Natural killer cell (primary cell): ENCODE measurements around the gene PPM1M. TPM values are rescaled to one million over a fixed set of nuclear protein-coding genes. Genes with fewer than 3 reads are reported as not detected.

Experiments used
- ATAC-seq, 3 donors: fragments of 150-1000 bp in 2 of 3; fragments of 200-7000 bp in 1 of 3; cut with Tn5 transposase; 1 replicate in 1 of 3; 2 replicates in 2 of 3; pipeline ENCODE4 v1.10.0; 2021; ENCODE audit warnings: mild to moderate bottlenecking in 2 of 3, moderate library complexity in 2 of 3
- DNase-seq, 2 donors: peaks; one replicate each; pipeline versions ENCODE4 v3.0.0 to v3.0.0-alpha.2; 2013 to 2021; ENCODE audit warnings: mixed read lengths in 1 of 2
- H3K27ac ChIP-seq: one replicate; pipeline ENCODE4 v1.5.1; 2013; ENCODE audit warnings: mild to moderate bottlenecking, low read length
- H3K27me3 ChIP-seq: one replicate; pipeline ENCODE4 v1.6.1; 2013; ENCODE audit warnings: low read length; ENCODE audit not compliant: control insufficient read depth, insufficient read depth
- H3K36me3 ChIP-seq: one replicate; pipeline ENCODE4 v1.6.1; 2013; ENCODE audit warnings: low read length; ENCODE audit not compliant: control insufficient read depth, insufficient read depth
- H3K4me1 ChIP-seq: one replicate; pipeline ENCODE4 v1.6.1; 2013; ENCODE audit warnings: low read length; ENCODE audit not compliant: control insufficient read depth, insufficient read depth
- H3K4me3 ChIP-seq: one replicate; pipeline ENCODE4 v1.5.1; 2013; ENCODE audit warnings: low read length
- H3K9me3 ChIP-seq: one replicate; pipeline ENCODE4 v1.6.1; 2013; ENCODE audit warnings: low read length; ENCODE audit not compliant: control insufficient read depth, insufficient read depth
- H3K27ac Mint-ChIP-seq, 2 donors: one replicate each; pipeline ENCODE4 v1.8.0; 2022; ENCODE audit warnings: mild to moderate bottlenecking in 2 of 2, mixed read lengths in 2 of 2, moderate library complexity in 1 of 2
- H3K27me3 Mint-ChIP-seq, 2 donors: one replicate each; pipeline ENCODE4 v1.8.0; 2022; ENCODE audit warnings: low read depth in 2 of 2, mixed read lengths in 2 of 2
- H3K36me3 Mint-ChIP-seq: one replicate; pipeline ENCODE4 v1.8.0; 2022; ENCODE audit warnings: mixed read lengths
- H3K4me1 Mint-ChIP-seq, 2 donors: one replicate each; pipeline ENCODE4 v1.8.0; 2022; ENCODE audit warnings: mixed read lengths in 2 of 2
- H3K4me3 Mint-ChIP-seq: one replicate; pipeline ENCODE4 v1.8.0; 2022; ENCODE audit warnings: mild to moderate bottlenecking, moderate library complexity, mixed read lengths
- H3K9me3 Mint-ChIP-seq, 2 donors: one replicate each; pipeline ENCODE4 v1.8.0; 2022; ENCODE audit warnings: mixed read lengths in 2 of 2
- CTCF ChIP-seq: fragments of 200-600 bp; IDR thresholded peaks from one replicate; pipeline ENCODE4 v1.8.0; 2022; ENCODE audit warnings: antibody characterized with exemption
- WGBS: methylation state at CpG from one replicate; pipeline ENCODE4 v1.1.7; 2013; ENCODE audit warnings: missing lambda C conversion rate; ENCODE audit not compliant: insufficient coverage; 5-methylcytosine and 5-hydroxymethylcytosine counted together
- intact Hi-C: fragments of 100-400 bp; cut with micrococcal nuclease; formaldehyde crosslinking; loops from one replicate; pipeline ENCODE4 v1.14.2; 2022
- total RNA-seq, 4 donors: library from RNA; stranded (reverse); fragments of 120-200 nt in 1 of 4; gene quantifications; one replicate each; pipeline versions ENCODE4 v1.2.3 to v1.2.4, GENCODE V29; 2013 to 2022

The PPM1M gene
- total RNA-seq, 3 donors from 2014 or later (not counting 1 experiment from before 2014, with no cell fraction given), result 66.0 to 83.7 (median 77.8) TPM

GRCh38 chr3:52204337-52205073, 41.1 kb upstream of the PPM1M start:
- H3K27ac Mint-ChIP-seq, result no peak overlapping the region
- H3K36me3 Mint-ChIP-seq, result peaks cover 28% of the 10 kb centered on the region
- H3K9me3 Mint-ChIP-seq, result no peaks in the 10 kb centered on the region
- H3K27ac ChIP-seq, result no peak overlapping the region
- peaks cover 74% of the 10 kb centered on the region for H3K36me3 ChIP-seq
- H3K4me1 Mint-ChIP-seq, result peaks cover 2 to 16% of the 10 kb centered on the region in 2 donors
- no peaks in the 10 kb centered on the region for H3K27me3 ChIP-seq
- peaks cover 11% of the 10 kb centered on the region for H3K4me1 ChIP-seq
- no peak overlapping the region for H3K4me3 Mint-ChIP-seq
- intact Hi-C loops, result no loop called here
- DNase-seq, result no peak
- H3K9me3 ChIP-seq, result no peaks in the 10 kb centered on the region
- ATAC-seq, result no peak
- no peak for TF ChIP-seq CTCF
- no peaks in the 10 kb centered on the region for H3K27me3 Mint-ChIP-seq
- WGBS, result 88% methylated on average over 10 of the region's 10 CpGs
- H3K4me3 ChIP-seq, result no peak overlapping the region

DNA sequence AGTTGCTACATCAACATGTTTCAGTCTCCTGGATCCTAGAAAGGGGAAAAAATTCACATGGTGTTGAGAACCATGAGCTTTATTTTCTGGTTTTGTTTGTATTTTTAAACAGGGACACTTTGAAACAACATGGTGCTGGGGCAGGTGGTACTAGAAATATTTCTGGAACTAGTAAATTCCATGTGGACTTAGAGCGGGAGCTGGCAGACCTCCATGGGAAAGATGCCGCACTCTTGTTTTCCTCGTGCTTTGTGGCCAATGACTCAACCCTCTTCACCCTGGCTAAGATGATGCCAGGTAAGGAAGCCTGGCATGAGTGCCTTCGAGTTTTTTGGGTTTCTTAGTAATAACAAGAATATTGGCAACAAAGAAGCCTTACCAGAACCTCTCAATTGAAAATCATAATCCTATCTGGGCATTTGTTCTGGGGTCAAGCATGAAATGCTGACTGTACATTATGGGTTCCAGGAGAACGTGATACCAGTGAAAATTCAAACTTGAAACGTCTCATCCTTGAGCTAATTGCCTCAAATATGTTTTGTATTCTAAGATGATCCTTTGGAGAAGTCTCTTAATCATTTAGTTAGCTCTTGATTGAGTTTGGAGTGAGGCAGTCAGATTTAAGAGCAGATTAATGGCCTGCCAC, 39.7 kb upstream of the PPM1M start:
- peaks cover 28% of the 10 kb centered on the region for H3K36me3 Mint-ChIP-seq
- intact Hi-C loops, result no loop called here
- H3K4me1 Mint-ChIP-seq, result peaks cover 0 to 9% of the 10 kb centered on the region in 2 donors
- H3K36me3 ChIP-seq, result peaks cover 88% of the 10 kb centered on the region
- H3K27me3 ChIP-seq, result no peaks in the 10 kb centered on the region
- ATAC-seq (no peak), DNase-seq (no peak)
- no peak overlapping the region for H3K27ac ChIP-seq
- H3K27ac Mint-ChIP-seq, result no peak overlapping the region
- TF ChIP-seq CTCF, result no peak
- peaks cover 8% of the 10 kb centered on the region for H3K4me1 ChIP-seq
- H3K27me3 Mint-ChIP-seq, result no peaks in the 10 kb centered on the region
- no peaks in the 10 kb centered on the region for H3K9me3 Mint-ChIP-seq
- H3K9me3 ChIP-seq, result no peaks in the 10 kb centered on the region
- 97% methylated on average over 6 of the region's 6 CpGs for WGBS
- no peak overlapping the region for H3K4me3 ChIP-seq
- no peak overlapping the region for H3K4me3 Mint-ChIP-seq

- H3K4me3 Mint-ChIP-seq, result no peak overlapping the region
- H3K27me3 Mint-ChIP-seq, result no peaks in the 10 kb centered on the region
- no peak for DNase-seq
- H3K4me1 Mint-ChIP-seq, result peaks cover 0 to 4% of the 10 kb centered on the region in 2 donors
- intact Hi-C loops, result no loop called here
- Histone ChIP-seq H3K27me3 (no peaks in the 10 kb centered on the region), H3K4me1 (no peaks in the 10 kb centered on the region), H3K4me3 (no peak overlapping the region), H3K9me3 (no peaks in the 10 kb centered on the region), H3K36me3 (peaks cover 92% of the 10 kb centered on the region), H3K27ac (no peak overlapping the region)
- no peak for ATAC-seq
- WGBS, result 100% methylated on average over 3 of the region's 4 CpGs
- H3K27ac Mint-ChIP-seq, result no peak overlapping the region
- H3K9me3 Mint-ChIP-seq, result no peaks in the 10 kb centered on the region
- TF ChIP-seq CTCF, result no peak
- peaks cover 27% of the 10 kb centered on the region for H3K36me3 Mint-ChIP-seq
Measured at GRCh38 chr3:52208556-52208955, 37.0 kb upstream of the PPM1M start.
